ENCODE data around the gene IVNS1ABP.

The IVNS1ABP gene

DNA sequence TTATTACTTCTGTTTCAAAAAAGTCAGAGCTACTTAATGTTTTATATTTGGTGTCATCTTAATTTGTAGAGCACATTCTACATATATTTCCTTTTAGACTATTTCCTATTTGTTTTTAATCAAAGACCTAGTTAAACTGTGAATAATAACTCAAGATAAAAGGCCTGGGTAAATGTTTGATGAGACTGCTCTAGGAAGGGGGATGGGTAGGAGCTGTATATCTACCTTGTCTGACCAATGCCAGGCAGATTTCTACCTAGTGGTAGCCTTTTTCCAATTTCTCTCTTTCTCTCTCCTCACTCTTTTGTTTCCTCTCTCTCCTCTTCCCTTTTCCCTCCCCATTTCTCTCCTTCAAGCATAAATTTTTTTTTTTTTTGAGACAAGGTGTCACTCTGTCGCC, 31.9 kb upstream of the IVNS1ABP start:
- H3K4me3 ChIP-seq (ENCODE audit: extremely low read depth, insufficient read depth, low read length, poor library complexity, severe bottlenecking) = no peak overlapping the region
- WGBS, 2 experiments (ENCODE audit: insufficient coverage in 2 of 2) = 83% methylated on average over 1 of the region's 1 CpG; no CpG with 5 or more reads in 1 of the 2 experiments
- no peak overlapping the region for H3K27ac ChIP-seq (ENCODE audit: low read depth, low read length, severe bottlenecking)
- H3K4me1 ChIP-seq (ENCODE audit: control insufficient read depth, insufficient read depth, low read length, poor library complexity, severe bottlenecking) = no peaks in the 10 kb centered on the region
- H3K9me3 ChIP-seq (ENCODE audit: control insufficient read depth, low read length) = no peaks in the 10 kb centered on the region
- H3K36me3 ChIP-seq (ENCODE audit: control insufficient read depth, insufficient read depth, low read length) = no peaks in the 10 kb centered on the region

DNA sequence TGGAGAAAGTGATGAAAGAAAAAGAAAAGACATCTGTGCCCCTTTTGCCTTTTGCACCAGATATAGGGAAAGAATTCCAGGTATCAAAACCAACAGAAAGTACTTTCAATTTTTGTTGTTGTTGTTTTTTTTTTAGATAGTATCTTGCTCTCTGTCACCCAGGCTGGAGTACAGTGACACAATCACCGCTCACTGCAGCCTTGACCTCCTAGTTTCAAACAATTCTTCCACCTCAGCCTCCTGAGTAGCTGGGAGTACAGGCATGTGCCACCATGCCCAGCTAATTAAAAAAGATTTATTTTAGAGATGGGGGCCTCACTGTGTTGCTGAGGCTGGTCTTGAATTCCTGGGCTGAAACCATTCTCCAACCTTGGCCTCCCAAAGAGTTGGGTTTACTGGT, 31.3 kb upstream of the IVNS1ABP start:
- Histone ChIP-seq H3K9me3 (ENCODE audit: control insufficient read depth, low read length) (no peaks in the 10 kb centered on the region), H3K36me3 (ENCODE audit: control insufficient read depth, insufficient read depth, low read length) (no peaks in the 10 kb centered on the region), H3K4me1 (ENCODE audit: control insufficient read depth, insufficient read depth, low read length, poor library complexity, severe bottlenecking) (no peaks in the 10 kb centered on the region), H3K27ac (ENCODE audit: low read depth, low read length, severe bottlenecking) (no peak overlapping the region), H3K4me3 (ENCODE audit: extremely low read depth, insufficient read depth, low read length, poor library complexity, severe bottlenecking) (no peak overlapping the region)
- WGBS, 2 experiments (ENCODE audit: insufficient coverage in 2 of 2) = no CpG with 5 or more reads among the region's 1 CpG

DNA sequence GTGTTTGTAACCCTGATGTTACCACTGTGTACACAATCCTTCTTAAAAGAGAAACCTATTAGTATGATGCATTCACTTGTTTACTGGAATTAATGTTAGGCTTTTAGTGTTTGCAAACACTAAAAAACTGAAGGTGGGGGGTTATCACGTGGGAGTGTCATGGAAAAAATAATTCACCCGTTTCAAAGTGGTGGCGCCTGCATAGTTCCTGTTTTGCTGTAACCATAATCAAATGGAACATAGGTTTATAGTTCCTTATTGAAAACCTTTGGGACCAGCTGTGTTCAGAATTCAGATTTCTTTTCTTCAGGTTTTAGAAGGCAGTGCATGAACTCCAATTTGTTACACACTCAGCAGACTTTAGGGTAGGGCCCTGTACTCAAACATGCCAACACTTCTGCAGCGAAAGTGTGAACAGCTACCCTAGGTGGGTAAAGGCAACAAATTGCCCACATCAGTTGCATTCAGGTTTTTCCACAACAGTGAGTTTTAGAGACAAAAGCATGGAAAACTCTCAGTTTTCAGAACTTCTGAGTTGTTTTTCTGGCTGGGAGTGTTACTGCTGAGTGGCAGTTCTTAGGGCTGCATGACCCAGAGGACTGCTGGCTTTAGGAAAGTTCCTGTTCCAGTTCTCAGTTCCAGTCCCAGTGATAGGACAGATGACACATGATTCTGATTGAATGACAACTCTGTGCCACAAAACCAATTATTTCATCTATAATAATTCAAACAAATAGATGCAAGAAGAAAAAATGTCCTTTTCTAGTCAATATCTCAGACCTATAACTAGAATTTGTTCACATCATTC, 29.1 kb upstream of the IVNS1ABP start:
- no peak overlapping the region for H3K27ac ChIP-seq (ENCODE audit: low read depth, low read length, severe bottlenecking)
- no peaks in the 10 kb centered on the region for H3K4me1 ChIP-seq (ENCODE audit: control insufficient read depth, insufficient read depth, low read length, poor library complexity, severe bottlenecking)
- no peaks in the 10 kb centered on the region for H3K9me3 ChIP-seq (ENCODE audit: control insufficient read depth, low read length)
- 100% methylated on average over 1 of the region's 4 CpGs; no CpG with 5 or more reads in 1 of the 2 experiments for WGBS, 2 experiments (ENCODE audit: insufficient coverage in 2 of 2)
- no peak overlapping the region for H3K4me3 ChIP-seq (ENCODE audit: extremely low read depth, insufficient read depth, low read length, poor library complexity, severe bottlenecking)
- H3K36me3 ChIP-seq (ENCODE audit: control insufficient read depth, insufficient read depth, low read length) = no peaks in the 10 kb centered on the region

DNA sequence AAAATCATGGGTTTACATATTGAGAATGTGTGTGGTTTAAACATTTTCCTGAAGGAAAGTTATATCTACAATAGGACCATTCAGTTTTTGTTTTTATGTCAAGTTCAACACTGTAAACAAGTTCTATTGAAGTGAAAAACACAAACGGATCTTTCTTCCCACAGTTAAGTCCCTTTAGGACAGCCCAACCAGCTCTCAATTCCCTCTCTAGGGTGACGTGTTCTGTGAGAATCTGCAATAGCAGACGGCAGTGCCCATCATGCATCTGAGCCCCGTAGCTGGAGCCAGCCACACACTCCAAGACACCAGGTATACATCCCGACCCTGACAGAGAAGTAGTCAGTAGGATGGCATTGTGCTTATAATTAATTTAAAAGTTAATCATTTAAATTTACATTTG, 26.3 kb upstream of the IVNS1ABP start:
- Histone ChIP-seq H3K9me3 (ENCODE audit: control insufficient read depth, low read length) (no peaks in the 10 kb centered on the region), H3K4me3 (ENCODE audit: extremely low read depth, insufficient read depth, low read length, poor library complexity, severe bottlenecking) (no peak overlapping the region), H3K36me3 (ENCODE audit: control insufficient read depth, insufficient read depth, low read length) (no peaks in the 10 kb centered on the region), H3K4me1 (ENCODE audit: control insufficient read depth, insufficient read depth, low read length, poor library complexity, severe bottlenecking) (no peaks in the 10 kb centered on the region), H3K27ac (ENCODE audit: low read depth, low read length, severe bottlenecking) (no peak overlapping the region)
- whole genome bisulfite sequencing, 2 experiments (ENCODE audit: insufficient coverage in 2 of 2) = 90% methylated on average over 2 of the region's 5 CpGs; no CpG with 5 or more reads in 1 of the 2 experiments

DNA sequence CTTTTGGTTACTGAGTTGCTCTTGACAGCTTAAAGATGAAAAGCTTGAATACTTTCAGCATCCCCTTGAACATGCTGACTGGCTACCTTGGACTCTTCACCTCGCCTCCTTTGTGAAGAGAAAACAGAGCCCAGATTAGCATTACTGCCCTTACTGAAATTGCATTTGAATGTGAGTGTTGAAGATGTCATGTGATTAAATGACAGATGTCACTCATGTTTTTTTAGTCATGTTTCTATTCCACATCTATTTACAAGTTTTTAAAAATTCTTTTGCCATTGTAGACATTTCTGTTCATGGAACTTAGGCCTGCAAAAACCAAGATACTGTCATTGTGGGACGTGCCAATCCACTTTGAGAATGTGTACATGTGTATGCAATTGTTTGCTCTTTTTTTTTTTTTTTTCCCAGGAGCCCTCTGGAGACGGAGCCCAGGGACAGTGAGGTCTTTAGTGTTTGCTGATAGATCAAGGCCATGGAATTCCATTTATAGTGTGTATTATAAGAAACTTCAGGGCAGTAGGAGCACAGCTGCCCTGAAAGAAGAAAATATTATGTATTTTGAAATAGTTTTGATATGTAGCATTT, 25.7 kb upstream of the IVNS1ABP start:
- H3K4me1 ChIP-seq (ENCODE audit: control insufficient read depth, insufficient read depth, low read length, poor library complexity, severe bottlenecking) = no peaks in the 10 kb centered on the region
- 93 to 100% methylated on average over 1 to 2 of the region's 3 CpGs for WGBS, 2 experiments (ENCODE audit: insufficient coverage in 2 of 2)

DNA sequence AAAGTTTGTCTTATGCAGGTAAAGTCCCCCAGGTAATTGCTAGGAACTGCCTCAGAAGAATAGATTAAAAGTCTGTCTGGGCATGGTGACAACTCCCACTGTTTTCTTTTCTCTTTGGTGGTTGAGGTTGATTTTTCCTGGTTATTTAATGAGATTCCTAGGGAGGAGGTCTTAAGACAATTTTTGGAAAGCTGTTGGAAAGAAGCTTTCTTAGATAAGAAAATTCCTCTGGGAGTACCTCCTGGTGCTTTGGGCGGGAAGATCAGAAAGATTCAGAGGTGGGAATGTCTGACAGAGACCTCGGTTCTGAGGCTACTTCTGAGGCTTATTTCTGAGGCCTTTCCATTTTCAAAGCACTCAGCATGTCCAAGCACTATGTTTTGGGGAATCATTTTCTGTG, 25.0 kb upstream of the IVNS1ABP start:
- WGBS, 2 experiments (ENCODE audit: insufficient coverage in 2 of 2) = 51 to 55% methylated on average over 2 of the region's 2 CpGs

More for the DNA sequence above, 25.7 kb upstream of the IVNS1ABP start:
- Histone ChIP-seq H3K36me3 (ENCODE audit: control insufficient read depth, insufficient read depth, low read length) (no peaks in the 10 kb centered on the region), H3K27ac (ENCODE audit: low read depth, low read length, severe bottlenecking) (no peak overlapping the region), H3K4me3 (ENCODE audit: extremely low read depth, insufficient read depth, low read length, poor library complexity, severe bottlenecking) (no peak overlapping the region), H3K9me3 (ENCODE audit: control insufficient read depth, low read length) (no peaks in the 10 kb centered on the region)

DNA sequence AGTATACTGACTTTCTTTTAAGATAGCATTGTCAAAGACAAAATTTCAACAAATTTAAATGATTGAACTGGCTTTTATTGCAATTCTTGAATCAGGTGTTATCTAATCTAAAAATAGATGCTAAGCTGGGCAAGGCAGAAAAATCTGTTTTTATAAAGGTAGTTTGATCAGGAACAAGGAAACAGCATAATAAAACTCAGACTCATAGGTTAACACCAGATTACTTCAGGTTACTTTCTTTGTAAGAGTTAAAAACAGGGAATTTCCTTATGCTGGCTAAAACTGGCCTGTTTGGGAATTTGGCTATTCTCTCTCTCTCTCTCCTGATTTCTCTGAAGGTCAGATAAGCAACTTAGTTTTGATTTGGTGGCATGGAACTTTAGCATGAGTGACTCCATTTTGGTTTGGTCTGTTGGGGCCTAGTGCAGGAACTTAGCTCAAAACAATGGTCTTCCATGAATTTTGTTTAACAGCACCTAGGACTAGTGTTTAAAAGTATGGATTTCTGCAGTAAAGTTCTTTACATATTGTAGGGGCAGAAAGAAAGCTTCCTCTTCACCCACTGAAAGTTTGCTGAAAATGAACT, 24.2 kb upstream of the IVNS1ABP start:
- Histone ChIP-seq H3K4me1 (ENCODE audit: control insufficient read depth, insufficient read depth, low read length, poor library complexity, severe bottlenecking) (no peaks in the 10 kb centered on the region), H3K36me3 (ENCODE audit: control insufficient read depth, insufficient read depth, low read length) (no peaks in the 10 kb centered on the region), H3K9me3 (ENCODE audit: control insufficient read depth, low read length) (no peaks in the 10 kb centered on the region), H3K27ac (ENCODE audit: low read depth, low read length, severe bottlenecking) (no peak overlapping the region), H3K4me3 (ENCODE audit: extremely low read depth, insufficient read depth, low read length, poor library complexity, severe bottlenecking) (no peak overlapping the region)

More for the DNA sequence above, 25.0 kb upstream of the IVNS1ABP start:
- H3K4me3 ChIP-seq (ENCODE audit: extremely low read depth, insufficient read depth, low read length, poor library complexity, severe bottlenecking) = no peak overlapping the region
- no peaks in the 10 kb centered on the region for H3K9me3 ChIP-seq (ENCODE audit: control insufficient read depth, low read length)
- H3K4me1 ChIP-seq (ENCODE audit: control insufficient read depth, insufficient read depth, low read length, poor library complexity, severe bottlenecking) = no peaks in the 10 kb centered on the region
- no peak overlapping the region for H3K27ac ChIP-seq (ENCODE audit: low read depth, low read length, severe bottlenecking)
- no peaks in the 10 kb centered on the region for H3K36me3 ChIP-seq (ENCODE audit: control insufficient read depth, insufficient read depth, low read length)

DNA sequence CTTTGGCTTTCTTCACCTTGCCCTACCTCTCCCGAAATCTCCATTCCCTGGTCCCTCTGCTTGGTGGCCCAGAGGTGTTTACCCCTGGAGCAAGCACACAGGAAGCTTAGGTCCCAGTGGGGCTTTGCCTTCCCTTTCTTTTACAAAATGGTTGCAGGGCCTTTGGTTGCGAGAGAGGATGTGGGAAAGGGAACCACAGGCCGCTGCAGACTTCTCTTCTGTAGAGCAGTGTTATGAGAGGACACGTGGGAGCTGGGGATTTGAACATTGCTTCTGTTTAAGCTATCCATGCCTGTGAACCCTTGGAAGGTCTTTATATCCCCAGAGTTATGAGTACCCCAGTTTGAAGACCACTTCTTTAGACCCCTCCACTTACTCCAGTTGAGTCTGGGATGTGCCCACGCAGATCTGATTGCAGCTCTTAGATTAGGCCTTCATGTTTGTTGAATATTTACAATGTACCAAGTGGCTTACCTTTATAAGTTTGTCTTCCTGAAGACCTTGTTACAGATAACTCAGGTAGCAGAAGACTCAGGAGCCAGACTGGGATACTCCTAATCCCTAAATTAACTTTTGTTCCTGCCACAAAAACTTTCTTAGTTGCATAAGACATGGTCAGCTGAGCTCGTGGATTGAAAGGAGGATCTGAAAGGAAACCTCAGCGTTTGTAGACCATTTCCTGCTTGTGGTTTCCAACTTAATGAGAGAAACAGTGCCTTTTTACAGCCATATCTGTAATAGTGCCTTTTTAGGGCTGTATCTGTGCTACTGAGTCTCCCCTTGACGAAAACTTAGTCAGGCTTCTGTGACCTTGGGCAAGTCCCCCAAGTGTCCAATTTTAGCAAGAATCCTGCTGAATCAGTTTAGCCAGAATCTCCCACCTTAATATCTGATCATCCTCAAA, 21.9 kb upstream of the IVNS1ABP start:
- Histone ChIP-seq H3K27ac (ENCODE audit: low read depth, low read length, severe bottlenecking) (no peak overlapping the region), H3K4me1 (ENCODE audit: control insufficient read depth, insufficient read depth, low read length, poor library complexity, severe bottlenecking) (no peaks in the 10 kb centered on the region), H3K36me3 (ENCODE audit: control insufficient read depth, insufficient read depth, low read length) (no peaks in the 10 kb centered on the region), H3K4me3 (ENCODE audit: extremely low read depth, insufficient read depth, low read length, poor library complexity, severe bottlenecking) (no peak overlapping the region), H3K9me3 (ENCODE audit: control insufficient read depth, low read length) (no peaks in the 10 kb centered on the region)
- WGBS, 2 experiments (ENCODE audit: insufficient coverage in 2 of 2) = 90 to 94% methylated on average over 5 to 7 of the region's 8 CpGs

DNA sequence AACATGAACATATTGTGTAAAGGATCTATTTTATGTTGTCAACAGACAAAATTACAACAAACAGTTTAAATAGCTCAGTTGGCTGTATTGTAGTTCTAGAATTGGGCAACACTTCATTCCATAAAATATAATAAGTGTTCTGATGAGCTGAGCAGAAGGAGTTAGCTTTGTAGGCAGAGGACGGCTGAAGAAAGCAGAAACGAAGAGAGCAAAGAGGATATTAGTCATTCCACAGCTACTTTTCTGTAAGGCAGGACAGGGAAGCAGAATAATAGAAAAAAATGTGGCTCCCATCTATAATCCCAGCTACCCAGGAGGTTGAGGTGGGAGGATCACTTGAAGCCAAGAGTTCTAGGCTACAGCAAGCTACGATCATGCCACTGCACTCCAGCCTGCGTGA, 20.2 kb upstream of the IVNS1ABP start:
- Histone ChIP-seq H3K9me3 (ENCODE audit: control insufficient read depth, low read length) (no peaks in the 10 kb centered on the region), H3K27ac (ENCODE audit: low read depth, low read length, severe bottlenecking) (no peak overlapping the region), H3K4me3 (ENCODE audit: extremely low read depth, insufficient read depth, low read length, poor library complexity, severe bottlenecking) (no peak overlapping the region), H3K4me1 (ENCODE audit: control insufficient read depth, insufficient read depth, low read length, poor library complexity, severe bottlenecking) (no peaks in the 10 kb centered on the region), H3K36me3 (ENCODE audit: control insufficient read depth, insufficient read depth, low read length) (no peaks in the 10 kb centered on the region)
- 93% methylated on average over 2 to 4 of the region's 4 CpGs for WGBS, 2 experiments (ENCODE audit: insufficient coverage in 2 of 2)

DNA sequence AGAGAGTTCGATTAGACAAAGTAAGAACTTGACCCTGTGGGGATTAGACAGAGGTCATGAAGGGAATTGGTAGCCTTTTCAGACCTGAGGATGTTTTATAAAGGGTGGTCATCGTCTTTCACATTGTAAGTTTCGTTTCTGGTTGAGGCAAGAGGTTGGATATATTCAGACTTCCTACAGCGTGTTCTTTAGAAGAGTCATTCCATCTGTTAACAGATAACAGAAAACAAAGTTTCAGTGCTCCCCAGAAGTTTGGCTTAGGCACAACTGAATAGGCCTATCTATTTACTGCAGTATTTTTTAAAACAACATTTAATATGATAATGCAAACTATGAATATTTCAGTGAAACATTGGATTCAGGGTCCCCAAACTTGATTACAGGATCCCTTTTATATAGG, 17.1 kb upstream of the IVNS1ABP start:
- WGBS, 2 experiments (ENCODE audit: insufficient coverage in 2 of 2) = 82 to 89% methylated on average over 1 to 3 of the region's 4 CpGs
- Histone ChIP-seq H3K9me3 (ENCODE audit: control insufficient read depth, low read length) (no peaks in the 10 kb centered on the region), H3K4me3 (ENCODE audit: extremely low read depth, insufficient read depth, low read length, poor library complexity, severe bottlenecking) (no peak overlapping the region), H3K4me1 (ENCODE audit: control insufficient read depth, insufficient read depth, low read length, poor library complexity, severe bottlenecking) (no peaks in the 10 kb centered on the region), H3K27ac (ENCODE audit: low read depth, low read length, severe bottlenecking) (no peak overlapping the region), H3K36me3 (ENCODE audit: control insufficient read depth, insufficient read depth, low read length) (no peaks in the 10 kb centered on the region)
